Measurements from ENCODE around the gene WWOX.
"Not testable (repeated sequence)": the region's sequence is repeated elsewhere in the genome, so short reads cannot be mapped to it uniquely, and the experiment has no call there.

Gene WWOX

DNA sequence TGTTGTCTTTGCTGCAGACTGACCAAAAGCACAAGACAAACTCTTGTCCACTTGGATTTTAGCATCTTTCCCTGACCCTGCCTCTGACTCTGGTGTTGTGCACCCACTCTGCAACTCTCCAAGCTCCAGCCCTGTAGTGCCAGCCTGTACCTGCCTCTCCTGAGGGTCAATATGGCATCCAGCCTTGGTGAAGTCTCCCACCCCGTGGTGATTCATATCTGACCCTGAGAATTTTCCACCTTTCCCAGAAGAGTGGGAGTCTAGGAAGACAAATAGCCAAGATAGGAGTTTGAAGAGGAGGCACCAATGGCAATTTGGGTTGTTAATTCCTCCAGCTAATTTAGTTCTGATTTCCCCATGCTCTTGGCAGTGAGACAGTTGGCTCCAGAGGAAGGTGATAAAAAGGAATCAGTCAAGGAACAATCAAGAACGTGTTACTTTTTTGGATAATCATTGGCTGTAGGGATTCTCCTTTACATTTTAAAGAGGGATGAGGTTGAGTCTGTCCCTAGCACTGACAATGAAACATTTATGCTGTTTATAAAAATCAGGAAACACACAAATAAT, 1085.1 kb downstream of the WWOX start:
- DNase-seq (ENCODE audit: low read depth) = no peak

DNA sequence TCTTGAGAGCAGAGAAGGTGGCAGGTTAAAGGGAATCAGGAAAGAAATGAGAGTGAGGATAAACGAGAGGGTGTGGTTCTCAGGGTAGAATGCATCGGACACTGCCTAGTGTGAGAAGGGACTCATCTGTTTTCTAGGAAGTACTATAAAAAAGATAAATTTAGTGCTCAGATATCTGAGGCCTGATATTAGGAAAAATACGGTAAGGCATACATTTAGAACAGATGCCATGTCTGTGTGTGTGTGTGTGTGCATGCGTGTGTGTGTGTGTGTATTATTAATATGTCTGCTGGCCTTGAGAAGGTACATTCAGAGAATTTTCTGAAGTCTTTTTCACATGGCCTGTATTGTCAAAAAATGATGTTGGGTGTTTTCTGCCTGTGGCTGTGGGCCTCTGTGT, 1086.3 kb downstream of the WWOX start:
- DNase-seq (ENCODE audit: low read depth) = no peak

DNA sequence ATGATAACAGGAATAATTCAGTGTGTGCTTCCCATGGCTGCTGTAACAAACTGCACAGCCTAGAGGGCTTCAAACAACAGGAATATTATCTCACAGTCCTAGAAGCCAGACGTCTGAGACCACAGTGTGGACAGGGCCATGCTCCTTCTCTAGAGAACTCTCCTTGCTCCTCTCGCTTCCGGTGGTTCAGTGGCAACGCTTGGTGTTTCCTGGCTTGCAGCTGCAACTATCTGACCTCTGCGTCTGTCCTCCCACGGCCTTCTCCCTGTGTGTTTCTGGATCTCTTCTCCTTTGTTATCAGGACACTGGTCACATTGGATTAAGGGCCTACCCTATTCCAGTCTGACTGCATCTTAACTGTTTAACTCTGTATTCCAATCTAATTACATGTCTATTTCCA, 1086.7 kb downstream of the WWOX start:
- DNase-seq (ENCODE audit: low read depth) = no peak

DNA sequence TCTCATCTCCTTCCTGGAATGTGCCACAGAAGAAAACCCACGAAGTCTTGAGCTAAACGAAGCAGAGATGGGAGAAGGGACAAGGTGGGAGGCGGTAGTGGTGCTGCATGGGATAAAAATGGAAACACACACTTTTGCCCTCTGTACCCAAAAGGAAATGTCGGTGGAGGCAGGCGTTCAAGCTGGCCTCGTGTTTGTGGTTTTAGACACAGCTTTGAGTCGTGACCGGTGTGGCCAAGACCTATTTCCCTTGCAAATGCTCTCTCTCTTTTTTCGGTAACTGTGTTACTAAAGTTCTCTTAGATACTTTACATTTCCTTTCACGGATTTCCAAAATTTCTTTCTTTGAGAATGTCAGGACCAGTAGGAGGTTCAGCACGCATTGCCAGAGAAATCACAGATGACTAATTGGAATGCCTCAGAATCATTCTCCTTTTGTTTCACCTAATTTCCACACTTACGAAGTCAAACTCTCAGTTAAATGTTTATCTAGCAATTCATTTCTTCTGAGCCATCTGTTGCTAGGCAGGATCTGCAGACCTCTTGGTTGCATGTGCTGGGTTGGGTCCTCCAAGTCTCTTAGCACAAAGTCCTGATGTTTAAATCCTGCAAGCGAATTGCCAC, 1088.8 kb downstream of the WWOX start:
- DNase-seq (ENCODE audit: low read depth) = no peak

DNA sequence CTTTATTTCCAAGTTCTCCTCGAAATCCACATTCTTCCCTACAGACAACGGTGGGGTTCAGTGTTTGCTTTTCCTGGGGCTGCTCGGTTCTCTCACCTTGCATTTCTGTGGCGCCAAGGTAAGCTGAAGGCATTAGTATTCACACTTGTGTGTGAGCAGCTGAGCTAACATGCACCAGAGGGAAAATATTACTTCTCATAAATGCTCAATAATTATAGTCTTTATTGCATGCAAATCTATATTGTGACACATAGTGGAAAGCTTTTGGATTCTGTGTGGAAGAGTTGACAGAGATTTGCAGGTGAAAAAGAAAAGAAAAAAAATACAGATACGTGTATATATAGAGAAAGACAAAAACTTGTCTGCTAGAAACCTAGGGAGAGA, 1089.3 kb downstream of the WWOX start:
- no peak for DNase-seq (ENCODE audit: low read depth)

DNA sequence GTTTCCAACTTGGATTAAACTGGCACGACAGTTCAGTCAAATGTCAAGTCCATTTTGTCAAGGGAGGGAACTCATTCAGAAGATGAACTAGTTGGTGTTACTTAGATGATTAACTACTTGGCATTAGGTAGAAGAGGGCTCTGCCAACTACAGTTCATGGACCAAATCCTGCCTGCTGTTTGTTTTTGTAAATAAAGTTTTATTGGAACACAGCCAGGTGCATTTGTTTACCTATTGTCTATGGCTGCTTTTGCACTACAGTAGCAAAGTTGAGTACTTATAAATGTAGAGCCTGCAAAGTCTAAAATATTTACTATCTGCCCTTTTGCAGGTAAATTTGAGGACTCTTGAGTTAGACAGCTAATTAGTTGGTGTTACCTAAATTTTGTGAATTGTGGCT, 1091.1 kb downstream of the WWOX start:
- no peak for DNase-seq (ENCODE audit: low read depth)

DNA sequence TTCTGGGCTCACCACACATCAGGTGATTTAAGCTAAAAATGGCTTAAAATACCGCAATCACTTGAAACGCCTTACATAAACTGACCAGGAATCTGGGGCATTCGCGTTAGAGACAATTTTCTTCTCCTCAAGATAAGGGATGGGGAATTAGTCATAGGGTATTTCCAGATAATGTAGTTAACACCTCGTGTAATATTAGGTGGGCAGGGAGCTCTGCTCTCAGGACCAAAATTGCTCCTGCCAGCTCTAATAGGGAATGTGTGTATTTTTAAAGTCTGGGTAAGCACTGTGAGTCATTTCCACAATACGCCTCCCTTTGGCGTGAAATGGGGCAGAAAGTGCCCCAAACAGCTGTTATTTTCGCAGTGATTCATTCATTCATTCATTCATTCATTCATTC, 1092.5 kb downstream of the WWOX start:
- DNase-seq (ENCODE audit: low read depth) = no peak

DNA sequence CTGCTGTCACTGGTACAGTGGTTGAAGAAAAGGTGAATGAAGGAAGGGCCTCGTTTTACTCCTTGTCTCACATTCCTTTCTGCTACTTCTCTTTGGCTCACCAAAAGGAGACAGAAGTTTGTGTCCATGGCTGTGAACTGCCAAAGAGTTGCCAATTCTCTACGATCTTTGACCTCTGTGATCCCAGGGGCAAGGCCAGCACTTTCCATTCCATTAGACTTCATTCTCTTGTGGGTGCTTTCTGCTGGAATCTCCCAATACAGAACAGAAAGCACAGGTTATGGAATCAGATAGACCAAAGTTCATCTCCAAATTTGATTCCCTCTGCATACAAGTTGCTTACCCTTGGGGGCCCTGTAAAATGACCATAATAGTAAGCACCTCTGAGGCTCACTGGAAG, 1093.5 kb downstream of the WWOX start:
- no peak for DNase-seq (ENCODE audit: low read depth)

DNA sequence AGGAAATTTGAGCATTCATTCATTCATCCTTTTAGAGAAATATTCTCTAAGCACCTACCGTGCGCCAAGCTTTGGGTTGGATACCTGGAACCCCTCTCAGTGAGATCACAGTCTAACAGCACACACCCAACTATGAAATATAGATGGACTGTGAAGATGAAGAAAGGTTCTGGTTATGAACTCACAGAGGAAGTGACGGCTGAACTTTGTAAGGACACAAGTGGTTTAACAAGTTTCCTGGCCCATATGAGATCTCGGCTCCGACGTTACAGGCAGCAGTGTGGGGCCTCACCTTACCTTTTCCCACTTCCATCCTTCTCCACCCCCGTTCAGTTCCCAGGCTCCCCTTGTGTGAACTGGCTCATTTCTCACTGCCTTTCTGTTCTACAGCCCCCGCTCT, 1094.8 kb downstream of the WWOX start:
- DNase-seq (ENCODE audit: low read depth) = no peak

DNA sequence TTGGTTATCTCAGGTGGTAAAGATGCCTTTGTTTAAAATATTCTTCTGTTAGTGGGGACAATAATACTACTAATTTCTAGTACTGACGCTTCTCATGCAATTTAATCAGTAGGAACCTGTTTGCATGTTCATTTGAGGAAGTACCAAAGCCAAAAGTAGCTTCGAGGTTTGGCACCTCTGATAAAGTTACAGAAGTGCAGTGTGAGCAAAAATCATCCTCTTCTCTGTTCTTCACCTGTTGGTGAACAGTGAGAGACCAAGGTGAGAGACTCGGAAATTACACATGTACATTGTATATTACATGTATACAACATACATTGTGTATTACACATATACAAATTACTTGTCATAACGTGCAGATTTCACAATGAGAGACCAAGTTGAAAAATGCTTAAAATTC, 1096.5 kb downstream of the WWOX start:
- no peak for DNase-seq (ENCODE audit: low read depth)

DNA sequence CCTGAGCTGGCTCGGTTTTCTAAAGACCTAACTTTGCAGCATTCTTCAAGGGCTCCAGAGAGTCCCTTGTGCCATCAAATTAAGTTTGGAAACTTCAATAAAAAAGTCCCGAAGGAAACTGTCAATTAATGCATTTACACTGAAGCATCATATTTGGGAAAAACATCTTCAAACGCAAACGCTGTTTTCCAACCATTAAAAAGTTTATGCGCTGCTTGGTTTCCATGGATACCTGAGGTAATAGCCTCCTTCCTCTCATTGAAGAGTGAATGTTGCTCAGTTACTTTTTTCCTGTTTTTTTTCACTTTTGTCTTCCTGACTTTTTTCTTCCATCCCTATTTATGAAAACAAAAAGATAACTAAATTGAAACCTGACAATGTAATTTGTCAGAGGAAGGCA, 1102.0 kb downstream of the WWOX start:
- DNase-seq (ENCODE audit: low read depth) = no peak

DNA sequence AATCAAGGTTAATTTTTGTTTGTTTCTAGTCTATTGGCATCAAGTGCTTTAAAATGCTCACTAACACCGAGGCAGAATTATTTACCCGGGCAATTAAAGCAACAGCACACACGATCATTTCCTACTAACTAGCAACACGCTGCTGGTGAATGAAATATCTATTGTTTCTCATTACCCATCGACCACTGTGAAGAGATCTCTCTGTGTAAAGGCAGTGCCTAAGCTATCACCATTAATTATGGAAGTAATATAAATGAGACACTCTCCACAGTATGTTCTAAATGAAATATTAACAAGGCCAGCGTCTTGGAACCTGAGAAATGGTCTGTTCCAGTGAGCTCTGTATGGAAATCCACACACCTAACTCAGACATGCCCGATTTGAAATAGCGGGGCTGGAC, 1103.5 kb downstream of the WWOX start:
- no peak for DNase-seq (ENCODE audit: low read depth)

DNA sequence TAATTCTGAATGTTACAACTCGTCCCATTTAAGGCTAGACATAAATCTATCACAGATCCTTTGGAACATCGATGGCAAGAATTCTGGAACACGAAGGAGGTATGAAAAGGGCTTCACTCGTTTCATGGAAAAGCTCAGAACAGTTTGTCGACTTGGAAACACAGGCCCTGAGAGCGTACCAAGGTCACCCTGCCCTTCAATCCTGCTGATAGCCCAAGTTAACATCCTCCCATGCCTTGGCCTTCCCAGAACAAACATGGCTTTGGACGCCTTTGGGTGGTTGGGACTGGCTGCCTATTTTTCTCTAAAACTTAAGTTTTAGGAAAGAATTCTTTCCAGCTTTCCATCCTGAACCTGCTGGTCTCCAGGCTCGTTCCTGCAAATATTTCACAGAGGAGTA, 1105.0 kb downstream of the WWOX start:
- DNase-seq (ENCODE audit: low read depth) = no peak

DNA sequence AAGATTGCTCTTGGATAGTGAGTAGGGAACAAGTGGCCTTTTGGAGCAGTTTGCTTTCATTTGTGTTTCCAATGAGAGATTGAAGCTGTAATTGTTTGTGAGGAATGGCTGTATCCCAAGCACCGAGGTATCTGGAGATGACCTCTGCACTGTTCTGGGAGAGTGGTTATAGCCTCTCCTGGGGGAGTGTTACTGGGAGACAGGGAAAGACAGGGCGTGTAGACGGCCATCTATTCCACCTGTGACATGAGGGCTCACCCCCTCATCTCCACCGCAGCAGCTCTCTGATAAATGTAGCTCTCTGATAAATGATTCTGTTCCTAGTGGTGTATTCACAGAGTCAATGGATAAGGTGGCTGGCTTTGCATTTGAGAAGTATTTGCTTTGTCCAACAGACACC, 1107.4 kb downstream of the WWOX start:
- DNase-seq (ENCODE audit: low read depth) = no peak

DNA sequence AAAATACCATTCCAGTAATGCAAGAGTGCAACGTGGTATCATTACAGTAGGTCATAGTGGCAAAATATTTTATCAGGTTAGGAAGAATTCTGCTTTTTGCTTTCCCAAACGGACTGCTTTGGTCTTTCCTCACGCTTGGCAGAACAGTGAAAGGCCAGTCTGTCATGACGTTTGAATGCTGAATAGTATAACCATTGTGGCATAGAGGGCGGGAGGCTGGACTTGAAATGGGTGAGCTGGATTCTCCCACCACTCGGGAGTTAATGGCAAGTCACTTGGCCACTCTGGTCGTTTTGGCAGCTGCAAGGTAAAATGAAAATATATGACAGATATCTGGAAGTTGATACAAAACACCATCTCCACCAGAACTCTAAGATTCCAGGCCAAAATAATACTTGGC, 1109.9 kb downstream of the WWOX start:
- no peak for DNase-seq (ENCODE audit: low read depth)

DNA sequence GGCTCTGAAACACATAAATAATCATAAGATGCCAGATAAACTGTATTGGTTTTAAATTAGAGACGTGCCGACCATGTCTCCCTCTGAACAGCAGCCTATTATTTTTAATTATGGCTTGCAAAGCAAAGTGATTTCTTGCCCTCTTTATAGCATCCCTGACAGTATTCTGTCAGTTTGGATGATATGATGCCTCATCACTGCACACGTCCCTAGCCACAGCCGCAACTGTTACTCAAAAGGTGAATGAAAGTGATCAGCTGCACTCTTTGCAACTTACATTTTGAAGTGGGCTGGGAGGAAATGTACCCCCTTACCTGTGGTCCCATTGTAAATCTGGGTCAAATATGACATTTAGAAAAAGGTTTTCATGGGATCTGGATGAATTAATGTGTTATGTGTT, 1111.2 kb downstream of the WWOX start:
- no peak for DNase-seq (ENCODE audit: low read depth)

DNA sequence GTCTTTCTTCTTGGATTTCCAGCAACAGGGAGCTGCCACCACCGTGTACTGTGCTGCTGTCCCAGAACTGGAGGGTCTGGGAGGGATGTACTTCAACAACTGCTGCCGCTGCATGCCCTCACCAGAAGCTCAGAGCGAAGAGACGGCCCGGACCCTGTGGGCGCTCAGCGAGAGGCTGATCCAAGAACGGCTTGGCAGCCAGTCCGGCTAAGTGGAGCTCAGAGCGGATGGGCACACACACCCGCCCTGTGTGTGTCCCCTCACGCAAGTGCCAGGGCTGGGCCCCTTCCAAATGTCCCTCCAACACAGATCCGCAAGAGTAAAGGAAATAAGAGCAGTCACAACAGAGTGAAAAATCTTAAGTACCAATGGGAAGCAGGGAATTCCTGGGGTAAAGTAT, 1112.1 kb downstream of the WWOX start:
- no peak for DNase-seq (ENCODE audit: low read depth)

DNA sequence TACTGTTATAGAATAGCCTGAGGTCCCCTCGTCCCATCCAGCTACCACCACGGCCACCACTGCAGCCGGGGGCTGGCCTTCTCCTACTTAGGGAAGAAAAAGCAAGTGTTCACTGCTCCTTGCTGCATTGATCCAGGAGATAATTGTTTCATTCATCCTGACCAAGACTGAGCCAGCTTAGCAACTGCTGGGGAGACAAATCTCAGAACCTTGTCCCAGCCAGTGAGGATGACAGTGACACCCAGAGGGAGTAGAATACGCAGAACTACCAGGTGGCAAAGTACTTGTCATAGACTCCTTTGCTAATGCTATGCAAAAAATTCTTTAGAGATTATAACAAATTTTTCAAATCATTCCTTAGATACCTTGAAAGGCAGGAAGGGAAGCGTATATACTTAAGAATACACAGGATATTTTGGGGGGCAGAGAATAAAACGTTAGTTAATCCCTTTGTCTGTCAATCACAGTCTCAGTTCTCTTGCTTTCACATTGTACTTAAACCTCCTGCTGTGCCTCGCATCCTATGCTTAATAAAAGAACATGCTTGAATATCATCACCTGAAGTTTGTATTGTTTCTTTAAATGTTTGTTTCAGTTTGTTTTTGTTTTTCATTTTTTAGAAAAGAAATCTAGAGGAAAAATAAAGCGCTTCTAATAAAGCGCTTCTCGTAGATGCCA, 1112.8 kb downstream of the WWOX start:
- DNase-seq (ENCODE audit: low read depth) = no peak

DNA sequence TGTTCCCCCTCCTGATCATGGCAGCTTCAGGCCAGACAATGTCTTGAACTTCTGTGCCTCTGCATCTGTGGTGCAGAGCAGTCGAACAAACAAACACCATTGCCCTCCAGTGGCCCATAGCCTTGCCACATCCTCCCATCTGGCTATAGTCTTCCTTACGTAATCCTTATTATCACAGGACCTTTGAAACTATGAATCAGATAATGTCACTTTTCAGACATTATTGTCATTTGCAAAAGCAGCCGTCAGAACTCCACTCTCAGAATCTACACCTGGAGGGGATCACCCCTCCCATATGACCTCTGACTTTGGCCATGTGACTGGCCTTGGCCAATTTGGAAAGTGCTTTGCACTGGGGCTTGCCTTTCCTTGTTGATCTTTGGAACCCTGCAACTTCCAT, 1113.8 kb downstream of the WWOX start:
- DNase-seq (ENCODE audit: low read depth) = no peak

DNA sequence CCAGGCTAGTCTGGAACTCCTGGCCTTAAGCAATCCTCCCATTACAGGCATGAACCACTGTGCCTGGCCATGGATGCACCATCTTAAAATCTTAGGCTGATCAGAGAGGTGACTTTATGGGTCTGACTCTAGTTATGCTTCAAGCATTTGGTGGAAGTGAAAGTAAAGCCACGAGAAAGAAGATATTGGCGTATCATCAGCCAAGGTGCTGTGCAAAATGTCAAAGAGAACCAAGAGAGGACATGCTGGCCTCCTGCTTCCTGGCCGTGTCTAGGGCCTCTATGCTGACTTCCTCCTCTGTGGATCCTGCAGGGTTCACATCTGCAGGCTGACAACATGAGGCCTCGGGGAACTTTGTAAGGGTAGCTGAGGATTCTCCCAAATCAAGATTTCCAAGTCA, 1115.8 kb downstream of the WWOX start:
- no peak for DNase-seq (ENCODE audit: low read depth)

DNA sequence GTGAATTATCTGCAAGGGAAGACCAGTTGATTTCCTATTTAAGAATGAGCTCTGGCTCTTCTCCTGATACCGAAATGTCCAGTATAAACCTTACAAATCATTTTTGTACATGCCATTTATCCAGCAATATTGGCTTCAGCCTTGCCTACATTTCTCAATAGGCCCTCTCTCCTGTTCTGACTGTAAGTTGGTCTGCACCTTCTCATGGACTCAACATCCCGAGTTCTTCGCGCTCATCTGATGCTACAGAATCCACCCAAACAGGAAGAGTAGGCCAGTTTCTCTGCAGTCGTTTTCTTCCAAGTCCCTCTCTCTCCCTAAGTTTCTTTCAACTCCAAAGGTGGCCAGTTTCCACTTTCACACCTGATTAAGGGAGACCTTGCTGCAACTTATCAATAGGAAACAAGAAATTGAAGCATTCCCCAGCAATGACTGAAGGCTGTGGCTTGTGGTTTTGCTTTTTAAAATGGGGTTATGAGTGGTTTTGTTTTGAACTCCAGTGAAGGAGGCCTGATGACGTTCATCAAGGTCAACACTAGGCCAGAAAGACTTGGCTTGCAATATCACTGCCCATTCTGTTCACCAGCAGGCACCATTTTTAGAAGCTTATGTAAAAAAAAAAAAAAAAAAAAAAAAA, 1118.0 kb downstream of the WWOX start:
- no peak for DNase-seq (ENCODE audit: low read depth)

DNA sequence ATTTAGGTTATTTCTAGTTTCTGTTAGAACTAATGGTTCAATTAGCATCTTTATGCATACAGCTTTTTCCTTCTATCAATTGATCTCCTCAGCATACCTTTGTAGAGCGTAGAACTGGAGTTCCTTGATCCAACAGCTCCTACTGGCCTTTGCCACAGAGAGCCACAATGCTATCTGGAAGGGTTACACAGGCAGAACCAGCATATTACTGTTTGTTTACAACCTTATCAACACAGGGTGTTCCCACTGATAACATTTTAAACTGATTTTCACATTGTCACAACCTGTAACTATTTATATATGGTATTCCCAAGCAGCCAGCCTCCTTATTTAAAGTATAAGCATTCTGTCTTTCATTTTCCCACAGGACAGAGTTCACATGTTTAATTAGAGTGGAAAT, 1118.9 kb downstream of the WWOX start:
- DNase-seq (ENCODE audit: low read depth) = no peak

DNA sequence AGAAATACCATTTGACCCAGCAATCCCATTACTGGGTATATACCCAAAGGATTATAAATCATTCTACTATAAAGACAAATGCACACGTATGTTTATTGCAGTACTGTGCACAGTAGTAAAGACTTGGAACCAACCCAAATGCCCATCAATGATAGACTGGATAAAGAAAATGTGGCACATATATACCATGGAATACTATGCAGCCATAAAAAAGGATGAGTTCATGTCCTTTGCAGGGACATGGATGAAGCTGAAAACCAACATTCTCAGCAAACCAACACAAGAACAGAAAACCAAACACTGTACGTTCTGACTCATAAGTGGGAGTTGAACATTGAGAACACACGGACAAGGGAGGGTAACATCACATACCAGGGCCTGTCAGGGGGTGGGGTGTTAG, 1126.5 kb downstream of the WWOX start:
- not testable (repeated sequence) for DNase-seq (ENCODE audit: low read depth)

DNA sequence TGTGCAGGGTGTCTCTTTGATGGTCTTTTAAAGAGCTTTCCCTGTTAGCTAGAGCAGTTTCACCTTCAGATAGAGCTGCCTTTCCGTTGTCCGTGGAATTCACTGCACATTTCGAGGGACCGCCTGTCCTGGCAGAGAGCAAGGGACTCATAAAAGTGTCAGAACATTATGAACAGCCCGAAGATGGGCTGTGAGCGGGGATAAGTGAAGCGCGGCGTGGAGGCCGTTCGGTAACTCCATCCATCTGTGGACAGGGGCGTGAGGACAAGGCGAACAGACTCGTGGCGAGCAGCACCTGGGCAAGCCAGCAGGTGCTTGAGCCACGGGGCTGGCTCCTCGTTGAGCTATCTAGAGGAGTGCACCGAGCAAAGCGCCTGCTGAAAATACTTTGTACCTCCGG, 1129.9 kb downstream of the WWOX start:
- no peak for DNase-seq (ENCODE audit: low read depth)
